Vagina (tissue), 2 donors: ENCODE results near the gene ARAP1.

Source experiments
- CTCF ChIP-seq, 3 experiments: fragments of 450-650 bp in 2 of 3; fragments of 200-600 bp in 1 of 3; sonication (generic) in 1 of 3; IDR thresholded peaks; one replicate each; pipeline ENCODE4 v1.5.1; 2017 to 2019; ENCODE audit warnings: antibody characterized with exemption in 3 of 3, mild to moderate bottlenecking in 2 of 3, moderate library complexity in 2 of 3
- POLR2AphosphoS5 ChIP-seq, 2 donors: sonication (generic); formaldehyde crosslinking; IDR thresholded peaks; one replicate each; pipeline ENCODE4 v1.9.0; 2017; ENCODE audit warnings: antibody characterized with exemption in 2 of 2, mild to moderate bottlenecking in 2 of 2, low read depth in 1 of 2; ENCODE audit not compliant: insufficient read depth in 1 of 2

- TF ChIP-seq CTCF (IDR thresholded peaks at IDR 0.05) (no peak), POLR2AphosphoS5 (IDR thresholded peaks at IDR 0.05; ENCODE audit: insufficient read depth in 1 of 2, low read depth in 1 of 2) (no peak)
Measured at GRCh38 chr11:72751116-72752087, 806 bp downstream of the ARAP1 start.
